Type B pancreatic cell (in vitro differentiated cells): Measurements from ENCODE around the gene CCDC73. TPM values are rescaled to one million over a fixed set of nuclear protein-coding genes. Genes with fewer than 3 reads are reported as not detected.
"Not testable (repeated sequence)": the region's sequence is repeated elsewhere in the genome, so short reads cannot be mapped to it uniquely, and the experiment has no call there.

Source experiments
- DNase-seq: peaks from one replicate; pipeline ENCODE4 v3.0.0; 2021; ENCODE audit warnings: mixed read lengths; ENCODE audit not compliant: unreplicated experiment; ENCODE audit errors: extremely low spot score
- H3K27ac Mint-ChIP-seq: 2 replicates; pipeline ENCODE4 v1.8.0; 2021; ENCODE audit warnings: mild to moderate bottlenecking, mixed read lengths
- H3K27me3 Mint-ChIP-seq: 2 replicates; pipeline ENCODE4 v1.8.0; 2021; ENCODE audit warnings: mixed read lengths
- H3K36me3 Mint-ChIP-seq: 2 replicates; pipeline ENCODE4 v1.8.0; 2021; ENCODE audit warnings: mixed read lengths
- H3K4me1 Mint-ChIP-seq: one replicate; pipeline ENCODE4 v1.8.0; 2021; ENCODE audit warnings: mixed read lengths; ENCODE audit not compliant: unreplicated experiment
- H3K4me3 Mint-ChIP-seq: 2 replicates; pipeline ENCODE4 v1.8.0; 2021; ENCODE audit warnings: mild to moderate bottlenecking, mixed read lengths
- H3K9me3 Mint-ChIP-seq: 2 replicates; pipeline ENCODE4 v1.8.0; 2021; ENCODE audit warnings: mixed read lengths
- CTCF ChIP-seq: fragments of 200-600 bp; sonication (generic); conservative IDR thresholded peaks from 2 replicates; pipeline ENCODE4 v1.5.0; 2021; ENCODE audit warnings: antibody characterized with exemption, mild to moderate bottlenecking
- total RNA-seq: library from RNA; stranded (reverse); gene quantifications from 2 replicates; pipeline ENCODE4 v1.2.1, GENCODE V29; 2021; ENCODE audit warnings: low replicate concordance

The CCDC73 gene
- total RNA-seq, 1 donor from 2014 or later: 0.07 TPM

- Mint-ChIP-seq H3K27ac (no peak overlapping the region), H3K4me3 (no peak overlapping the region), H3K36me3 (no peaks in the 10 kb centered on the region), H3K4me1 (no peaks in the 10 kb centered on the region), H3K27me3 (peaks cover 7% of the 10 kb centered on the region), H3K9me3 (no peaks in the 10 kb centered on the region)
- no peak for TF ChIP-seq CTCF
- no peak for DNase-seq
Observed at GRCh38 chr11:32785262-32785661, 9.2 kb downstream of the CCDC73 start.

GRCh38 chr11:32781721-32782120 is 12.7 kb downstream of the CCDC73 start:
- H3K4me3 Mint-ChIP-seq: no peak overlapping the region
- no peaks in the 10 kb centered on the region for H3K36me3 Mint-ChIP-seq
- H3K9me3 Mint-ChIP-seq: no peaks in the 10 kb centered on the region
- H3K27me3 Mint-ChIP-seq: peaks cover 4% of the 10 kb centered on the region
- no peak for DNase-seq
- no peak overlapping the region for H3K27ac Mint-ChIP-seq
- TF ChIP-seq CTCF: no peak
- no peaks in the 10 kb centered on the region for H3K4me1 Mint-ChIP-seq

GRCh38 chr11:32780839-32781238 is 13.6 kb downstream of the CCDC73 start:
- H3K27ac Mint-ChIP-seq, DNase-seq, H3K9me3 Mint-ChIP-seq, H3K27me3 Mint-ChIP-seq, H3K4me1 Mint-ChIP-seq, H3K4me3 Mint-ChIP-seq, H3K36me3 Mint-ChIP-seq: not testable (repeated sequence)

- Mint-ChIP-seq H3K9me3 (no peaks in the 10 kb centered on the region), H3K36me3 (no peaks in the 10 kb centered on the region), H3K4me1 (no peaks in the 10 kb centered on the region), H3K27ac (no peak overlapping the region), H3K4me3 (no peak overlapping the region), H3K27me3 (peaks cover 4% of the 10 kb centered on the region)
- TF ChIP-seq CTCF: no peak
- no peak for DNase-seq
Observed at GRCh38 chr11:32779136-32779535, 15.3 kb downstream of the CCDC73 start.

- H3K4me3 Mint-ChIP-seq: no peak overlapping the region
- TF ChIP-seq CTCF: no peak
- no peak overlapping the region for H3K27ac Mint-ChIP-seq
- H3K4me1 Mint-ChIP-seq: no peaks in the 10 kb centered on the region
- H3K27me3 Mint-ChIP-seq: no peaks in the 10 kb centered on the region
- DNase-seq: no peak
- H3K36me3 Mint-ChIP-seq: no peaks in the 10 kb centered on the region
- no peaks in the 10 kb centered on the region for H3K9me3 Mint-ChIP-seq
Observed at GRCh38 chr11:32775908-32776307, 18.6 kb downstream of the CCDC73 start.

GRCh38 chr11:32774081-32774480 is 20.4 kb downstream of the CCDC73 start:
- no peak for DNase-seq
- H3K4me1 Mint-ChIP-seq: no peaks in the 10 kb centered on the region
- no peak for TF ChIP-seq CTCF
- H3K27ac Mint-ChIP-seq: no peak overlapping the region
- no peak overlapping the region for H3K4me3 Mint-ChIP-seq
- no peaks in the 10 kb centered on the region for H3K27me3 Mint-ChIP-seq
- no peaks in the 10 kb centered on the region for H3K9me3 Mint-ChIP-seq
- H3K36me3 Mint-ChIP-seq: no peaks in the 10 kb centered on the region
